Body of pancreas (tissue), 4 donors: ENCODE data around the gene CDKN1A. TPM values are rescaled to one million over a fixed set of nuclear protein-coding genes. Genes with fewer than 3 reads are reported as not detected.

Source experiments
- ATAC-seq: fragments of 150-250 bp; one replicate; pipeline ENCODE4 v1.9.1; 2016
- DNase-seq, 4 donors: peaks; one replicate each; pipeline ENCODE4 v3.0.0-alpha.2; 2019
- H3K27ac ChIP-seq, 4 donors: fragments of 200-600 bp; sonication (generic); 1 replicate in 3 of 4; 2 replicates in 1 of 4; pipeline versions ENCODE4 v1.5.1 to v1.6.1; 2016 to 2019; ENCODE audit warnings: mild to moderate bottlenecking in 1 of 4, mixed read lengths in 1 of 4, moderate library complexity in 1 of 4
- H3K27me3 ChIP-seq, 2 donors: fragments of 200-600 bp; sonication (generic); one replicate each; pipeline ENCODE4 v1.6.0; 2016; ENCODE audit warnings: mild to moderate bottlenecking in 1 of 2
- H3K36me3 ChIP-seq, 2 donors: fragments of 200-600 bp; sonication (generic); replicated peaks in 1 of 2; 2 replicates each; pipeline ENCODE4 v1.5.1; 2016; ENCODE audit warnings: low read depth in 2 of 2; ENCODE audit not compliant: insufficient read depth in 1 of 2
- H3K4me1 ChIP-seq: fragments of 200-600 bp; sonication (generic); one replicate; pipeline ENCODE4 v1.6.0; 2016
- H3K4me3 ChIP-seq, 2 donors: fragments of 200-600 bp; sonication (generic); 1 replicate in 1 of 2; 2 replicates in 1 of 2; pipeline ENCODE4 v1.5.1; 2016 to 2019
- H3K9me3 ChIP-seq, 3 donors: fragments of 200-600 bp; sonication (generic); 1 replicate in 2 of 3; 2 replicates in 1 of 3; pipeline ENCODE4 v1.5.1; 2016
- CTCF ChIP-seq, 7 experiments: fragments of 450-650 bp in 4 of 7; fragments of 200-600 bp in 3 of 7; sonication (generic) in 3 of 7; IDR thresholded peaks; one replicate each; pipeline ENCODE4 v1.5.1; 2016 to 2019; ENCODE audit warnings: antibody characterized with exemption in 7 of 7
- POLR2A ChIP-seq, 3 donors: fragments of 450-650 bp; IDR thresholded peaks; one replicate each; pipeline ENCODE4 v1.6.1; 2016; ENCODE audit warnings: antibody characterized with exemption in 3 of 3, mild to moderate bottlenecking in 2 of 3
- WGBS, 2 donors: methylation state at CpG; one replicate each; pipeline ENCODE4 v1.1.5; 2017; 5-methylcytosine and 5-hydroxymethylcytosine counted together
- intact Hi-C: fragments of 100-400 bp; cut with DNase I; formaldehyde crosslinking; loops from one replicate; pipeline ENCODE4 v1.15.1; 2023
- total RNA-seq, 2 donors: library from RNA; depleted of rRNA; stranded (reverse); fragments of >200 nt; gene quantifications; one replicate each; pipeline ENCODE4 v1.1.0, GENCODE V29; 2016

CDKN1A gene
- total RNA-seq, 2 donors from 2014 or later = 75.2 to 84.3 TPM

DNA sequence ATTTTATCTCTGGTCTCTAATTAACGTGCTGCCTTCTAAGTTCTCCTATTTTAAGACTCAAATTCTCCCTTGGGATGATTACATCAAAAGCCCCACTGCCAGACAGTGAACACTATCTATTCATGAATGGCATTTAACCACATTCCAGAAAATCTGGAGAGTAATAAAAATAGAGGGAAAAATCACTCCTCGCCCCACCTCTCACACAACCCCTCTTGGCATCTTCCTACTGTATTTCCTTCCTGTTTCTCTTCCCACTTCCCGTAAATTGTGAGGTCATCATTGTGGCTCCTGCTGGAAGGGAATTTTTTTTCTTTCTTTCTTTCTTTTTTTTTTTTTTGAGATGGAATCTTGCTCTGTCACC lies 50.6 kb downstream of the CDKN1A start:
- Histone ChIP-seq H3K27ac (no peak overlapping the region), H3K9me3 (no peaks in the 10 kb centered on the region), H3K27me3 (no peaks in the 10 kb centered on the region), H3K4me1 (no peaks in the 10 kb centered on the region), H3K4me3 (no peak overlapping the region), H3K36me3 (no peaks in the 10 kb centered on the region)
- TF ChIP-seq POLR2A (IDR thresholded peaks at IDR 0.05) (no peak), CTCF (IDR thresholded peaks at IDR 0.05) (no peak)
- ATAC-seq (no peak), DNase-seq (no peak)
- 65 to 75% methylated on average over 3 of the region's 3 CpGs for WGBS, 2 donors
- intact Hi-C loops = loop anchor here (5.0 kb wide), 1 partner anchor 107 kb away; no protein-coding TSS in a partner anchor

DNA sequence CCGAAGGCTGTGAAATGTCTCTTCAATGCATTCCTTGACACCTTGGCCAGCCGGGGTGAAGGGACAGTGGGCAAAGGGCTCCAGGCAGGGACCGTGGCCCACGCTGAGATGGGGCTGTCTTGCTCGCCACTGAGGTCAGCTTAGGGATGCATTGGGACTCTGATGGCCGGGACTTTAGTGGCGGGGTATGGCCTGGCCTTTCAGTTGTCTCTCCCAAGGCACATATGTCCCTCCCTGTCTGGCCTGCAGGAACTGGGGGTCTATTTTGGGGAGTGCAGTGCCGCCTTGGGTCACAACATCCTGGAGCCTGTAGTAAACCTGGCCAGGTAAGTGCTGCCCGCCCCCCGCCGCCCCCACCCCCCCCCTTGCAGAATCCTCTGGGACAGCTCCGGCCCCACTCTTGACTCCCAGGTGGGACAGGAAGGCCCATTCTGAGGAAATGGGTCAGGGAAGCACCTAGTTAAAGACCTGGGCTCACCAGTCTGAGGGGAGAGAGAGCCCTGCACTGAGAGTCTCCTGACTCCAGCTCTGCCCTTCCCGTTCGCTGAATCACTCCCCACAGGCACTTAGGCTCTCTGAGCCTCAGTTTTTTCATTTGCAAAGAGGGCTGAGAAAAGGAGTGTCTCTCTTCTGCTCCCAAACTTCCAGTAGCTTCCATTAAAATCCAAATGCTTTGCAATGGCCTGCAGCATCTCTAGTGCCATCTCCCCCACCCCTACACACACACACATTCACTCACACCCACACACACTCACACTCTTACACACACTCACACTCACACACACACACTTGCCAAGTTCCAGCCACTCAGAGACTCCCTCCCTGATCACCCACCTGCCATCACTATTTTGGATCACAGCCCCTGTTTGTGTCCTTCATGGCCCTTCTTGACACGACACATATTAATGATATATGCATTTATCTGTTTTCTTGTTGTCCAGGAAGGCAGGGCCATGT lies 52.2 kb downstream of the CDKN1A start:
- DNase-seq = no peak
- TF ChIP-seq POLR2A (IDR thresholded peaks at IDR 0.05) (no peak), CTCF (IDR thresholded peaks at IDR 0.05) (no peak)
- ATAC-seq = no peak
- H3K9me3 ChIP-seq = no peaks in the 10 kb centered on the region
- intact Hi-C loops = no loop called here
- no peaks in the 10 kb centered on the region for H3K36me3 ChIP-seq
- peaks cover 5% of the 10 kb centered on the region for H3K4me1 ChIP-seq
- H3K27me3 ChIP-seq = no peaks in the 10 kb centered on the region
- no peak overlapping the region for H3K27ac ChIP-seq
- no peak overlapping the region for H3K4me3 ChIP-seq
- WGBS, 2 donors = 83% methylated on average over 8 to 15 of the region's 15 CpGs

- WGBS, 2 donors = 88 to 90% methylated on average over 6 to 12 of the region's 12 CpGs
- ATAC-seq (no peak), DNase-seq (no peak)
- Histone ChIP-seq H3K9me3 (no peaks in the 10 kb centered on the region), H3K36me3 (no peaks in the 10 kb centered on the region), H3K27me3 (no peaks in the 10 kb centered on the region), H3K4me1 (peaks cover 5% of the 10 kb centered on the region), H3K27ac (no peak overlapping the region), H3K4me3 (no peak overlapping the region)
- intact Hi-C loops = no loop called here
- TF ChIP-seq CTCF (IDR thresholded peaks at IDR 0.05) (no peak), POLR2A (IDR thresholded peaks at IDR 0.05) (no peak)
Measured at GRCh38 chr6:36731622-36732310, 53.3 kb downstream of the CDKN1A start.

GRCh38 chr6:36733300-36733699 lies 54.8 kb downstream of the CDKN1A start:
- Histone ChIP-seq H3K9me3 (no peaks in the 10 kb centered on the region), H3K27ac (no peak overlapping the region), H3K27me3 (no peaks in the 10 kb centered on the region), H3K36me3 (no peaks in the 10 kb centered on the region), H3K4me1 (peaks cover 5% of the 10 kb centered on the region), H3K4me3 (no peak overlapping the region)
- no peak for TF ChIP-seq CTCF (IDR thresholded peaks at IDR 0.05)
- TF ChIP-seq POLR2A (IDR thresholded peaks at IDR 0.05) = no peak
- intact Hi-C loops = no loop called here
- ATAC-seq = no peak
- DNase-seq = no peak
- WGBS, 2 donors = 87 to 90% methylated on average over 5 of the region's 5 CpGs
